SU-DHL-6 (cell line): ENCODE results near the gene NPHP4.

ENCODE experiments used
- EZH2phosphoT487 ChIP-seq: fragments of 200-600 bp; sonication (generic), shearing (Covaris generic); conservative IDR thresholded peaks from 2 replicates; pipeline ENCODE4 v1.6.1; 2018; ENCODE audit warnings: mild to moderate bottlenecking, antibody characterized with exemption, low read length, moderate library complexity, mixed read lengths
- TF ChIP-seq, protein P1 (sequence below): fragments of 200-600 bp; sonication (generic); IDR thresholded peaks from one replicate; pipeline ENCODE4 v1.5.1; 2017; ENCODE audit warnings: antibody characterized with exemption, mild to moderate bottlenecking, low read length, moderate library complexity; ENCODE audit not compliant: insufficient read depth, poor library complexity, severe bottlenecking

DNA sequence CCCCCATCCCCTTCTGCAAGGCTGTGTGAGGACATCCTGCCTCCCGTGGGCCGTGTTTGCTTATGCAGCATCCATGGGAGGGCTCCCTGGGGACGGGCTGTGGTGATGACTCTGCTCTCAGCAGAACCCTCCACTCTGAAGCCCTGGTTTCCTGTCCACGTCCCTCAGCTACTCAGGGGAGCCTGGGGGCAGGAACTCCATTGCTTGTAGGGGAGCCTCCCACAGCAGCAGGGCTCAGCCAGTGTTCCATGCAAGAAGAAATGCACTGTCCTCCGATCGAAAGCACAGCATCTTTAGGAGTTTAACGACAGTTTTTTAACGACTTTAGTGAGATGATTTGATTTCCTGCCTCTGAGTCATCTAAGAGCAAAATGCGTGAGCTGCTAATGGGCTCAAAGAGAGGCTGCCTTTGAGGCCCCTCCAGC, 45.1 kb upstream of the NPHP4 start:
- TF ChIP-seq, protein P1, sequence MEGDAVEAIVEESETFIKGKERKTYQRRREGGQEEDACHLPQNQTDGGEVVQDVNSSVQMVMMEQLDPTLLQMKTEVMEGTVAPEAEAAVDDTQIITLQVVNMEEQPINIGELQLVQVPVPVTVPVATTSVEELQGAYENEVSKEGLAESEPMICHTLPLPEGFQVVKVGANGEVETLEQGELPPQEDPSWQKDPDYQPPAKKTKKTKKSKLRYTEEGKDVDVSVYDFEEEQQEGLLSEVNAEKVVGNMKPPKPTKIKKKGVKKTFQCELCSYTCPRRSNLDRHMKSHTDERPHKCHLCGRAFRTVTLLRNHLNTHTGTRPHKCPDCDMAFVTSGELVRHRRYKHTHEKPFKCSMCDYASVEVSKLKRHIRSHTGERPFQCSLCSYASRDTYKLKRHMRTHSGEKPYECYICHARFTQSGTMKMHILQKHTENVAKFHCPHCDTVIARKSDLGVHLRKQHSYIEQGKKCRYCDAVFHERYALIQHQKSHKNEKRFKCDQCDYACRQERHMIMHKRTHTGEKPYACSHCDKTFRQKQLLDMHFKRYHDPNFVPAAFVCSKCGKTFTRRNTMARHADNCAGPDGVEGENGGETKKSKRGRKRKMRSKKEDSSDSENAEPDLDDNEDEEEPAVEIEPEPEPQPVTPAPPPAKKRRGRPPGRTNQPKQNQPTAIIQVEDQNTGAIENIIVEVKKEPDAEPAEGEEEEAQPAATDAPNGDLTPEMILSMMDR: no peak
- TF ChIP-seq EZH2phosphoT487: no peak
